GM18507 (cell line): Measurements from ENCODE around the gene SLC17A5.
"Not testable (repeated sequence)": the region's sequence is repeated elsewhere in the genome, so short reads cannot be mapped to it uniquely, and the experiment has no call there.

Experiments used
- DNase-seq: peaks from one replicate; pipeline ENCODE4 v3.0.0; 2011; ENCODE audit warnings: low read depth; ENCODE audit not compliant: insufficient read length; ENCODE audit errors: extremely low spot score
- FAIRE-seq: peaks from 2 replicates; lab custom pipeline; 2011; peaks lifted over from hg19 to GRCh38; lab: Jason Lieb, UNC

SLC17A5 gene

GRCh38 chr6:73653571-73654424 is at the start of gene SLC17A5:
Gene SLC17A5, minus strand, starts transcription at chr6:73653992. Its CDS starts 106 bp downstream, at chr6:73653886.
- DNase-seq (peak; percentile 87), FAIRE-seq (peak; percentile 88)

GRCh38 chr6:73703466-73703865 is 49.7 kb upstream of the SLC17A5 start:
- no peak for FAIRE-seq

GRCh38 chr6:73702444-73702843 is 48.7 kb upstream of the SLC17A5 start:
- FAIRE-seq (no peak), DNase-seq (no peak)

More at GRCh38 chr6:73703466-73703865, 49.7 kb upstream of the SLC17A5 start:
- DNase-seq = no peak

- DNase-seq = no peak
- no peak for FAIRE-seq
These were observed 46.1 kb upstream of the SLC17A5 start for GRCh38 chr6:73699676-73700459.

GRCh38 chr6:73696966-73697655 is 43.3 kb upstream of the SLC17A5 start:
- FAIRE-seq = no peak
- no peak for DNase-seq

GRCh38 chr6:73695619-73696421 is 42.0 kb upstream of the SLC17A5 start, which contains the start of gene CD109:
Gene CD109, plus strand, starts transcription at chr6:73696203. Its CDS starts 13 bp downstream, at chr6:73696216.
- peak; percentile 36 for FAIRE-seq
- no peak for DNase-seq

- DNase-seq (no peak), FAIRE-seq (no peak)
These were observed 41.1 kb upstream of the SLC17A5 start for GRCh38 chr6:73694711-73695411.

- FAIRE-seq (no peak), DNase-seq (no peak)
These were observed 37.7 kb upstream of the SLC17A5 start for GRCh38 chr6:73691512-73691911.

DNA sequence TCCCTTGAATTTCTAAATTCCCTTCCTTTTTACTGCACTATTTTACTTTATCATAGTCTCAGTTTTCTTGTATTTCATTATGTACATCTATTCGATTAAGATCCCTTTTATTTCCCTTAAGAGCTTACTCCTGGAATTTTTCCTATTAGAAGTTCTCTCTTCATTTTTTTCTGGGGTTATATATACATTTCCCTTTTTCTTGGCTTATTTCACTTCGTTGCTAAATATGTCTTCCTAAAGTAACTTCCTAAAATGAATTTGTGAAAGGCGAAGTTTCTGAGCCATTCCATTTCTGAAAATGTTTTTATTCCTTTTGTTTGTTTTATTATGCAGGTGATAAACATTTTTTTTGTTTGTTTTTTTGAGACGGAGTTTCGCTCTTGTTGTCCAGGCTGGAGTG is 36.3 kb upstream of the SLC17A5 start:
- FAIRE-seq = no peak
- no peak for DNase-seq

- FAIRE-seq (no peak), DNase-seq (no peak)
These were observed 34.6 kb upstream of the SLC17A5 start for GRCh38 chr6:73688351-73688750.

DNA sequence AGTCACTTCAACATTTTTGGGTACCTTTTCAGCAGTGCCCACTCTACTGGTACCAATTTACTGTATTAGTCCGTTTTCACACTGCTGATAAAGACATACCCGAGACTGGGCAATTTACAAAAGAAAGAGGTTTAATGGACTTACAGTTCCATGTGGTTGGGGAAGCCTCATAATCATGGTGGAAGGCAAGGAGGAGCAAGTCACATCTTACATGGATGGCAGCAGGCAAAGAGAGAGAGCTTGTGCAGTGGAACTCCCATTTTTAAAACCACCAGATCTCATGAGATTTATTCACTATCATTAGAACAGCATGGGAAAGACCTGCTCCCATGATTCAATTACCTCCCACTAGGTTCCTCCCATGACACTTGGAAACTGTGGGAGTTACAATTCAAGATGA is 29.8 kb upstream of the SLC17A5 start:
- DNase-seq, FAIRE-seq: not testable (repeated sequence)

- no peak for FAIRE-seq
- no peak for DNase-seq
These were observed 26.6 kb upstream of the SLC17A5 start for GRCh38 chr6:73680289-73680918.

DNA sequence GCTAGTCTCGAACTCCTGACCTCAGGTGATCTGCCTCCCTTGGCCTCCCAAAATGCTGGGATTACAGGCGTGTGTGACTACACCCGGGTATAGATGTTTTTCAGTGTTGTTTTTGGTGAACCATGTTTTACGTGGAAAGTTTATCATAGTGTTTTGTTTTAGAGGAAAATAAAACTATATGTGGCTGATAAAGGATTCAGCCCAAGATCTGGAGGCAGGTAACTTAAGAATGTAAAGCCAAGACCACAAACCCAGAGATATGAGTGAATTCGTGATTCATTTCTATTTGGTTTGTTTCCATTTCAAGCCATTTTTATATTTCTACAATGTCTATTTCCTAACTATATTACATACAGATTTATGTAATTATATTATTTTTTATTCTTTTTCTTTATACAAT is 26.1 kb upstream of the SLC17A5 start:
- FAIRE-seq, DNase-seq: not testable (repeated sequence)

DNA sequence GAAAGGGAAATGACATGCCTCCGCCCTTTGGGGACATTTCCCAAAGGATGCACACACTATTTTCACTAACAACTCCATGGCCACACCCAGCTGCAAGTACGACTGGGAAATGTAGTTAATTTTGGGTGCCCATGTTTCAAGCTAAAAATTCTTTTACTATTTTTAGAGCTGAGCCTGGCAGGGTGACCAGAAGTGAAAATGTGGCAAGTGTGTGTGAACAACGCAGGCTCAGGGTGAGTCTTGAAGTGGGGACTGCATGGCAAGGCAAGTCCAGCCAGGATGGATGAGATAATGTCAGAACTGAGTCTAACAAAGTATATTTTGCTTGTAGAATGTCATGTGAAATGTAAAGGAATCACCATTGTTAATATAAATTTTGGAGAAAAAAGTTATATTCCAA is 25.2 kb upstream of the SLC17A5 start:
- FAIRE-seq = no peak
- no peak for DNase-seq

DNA sequence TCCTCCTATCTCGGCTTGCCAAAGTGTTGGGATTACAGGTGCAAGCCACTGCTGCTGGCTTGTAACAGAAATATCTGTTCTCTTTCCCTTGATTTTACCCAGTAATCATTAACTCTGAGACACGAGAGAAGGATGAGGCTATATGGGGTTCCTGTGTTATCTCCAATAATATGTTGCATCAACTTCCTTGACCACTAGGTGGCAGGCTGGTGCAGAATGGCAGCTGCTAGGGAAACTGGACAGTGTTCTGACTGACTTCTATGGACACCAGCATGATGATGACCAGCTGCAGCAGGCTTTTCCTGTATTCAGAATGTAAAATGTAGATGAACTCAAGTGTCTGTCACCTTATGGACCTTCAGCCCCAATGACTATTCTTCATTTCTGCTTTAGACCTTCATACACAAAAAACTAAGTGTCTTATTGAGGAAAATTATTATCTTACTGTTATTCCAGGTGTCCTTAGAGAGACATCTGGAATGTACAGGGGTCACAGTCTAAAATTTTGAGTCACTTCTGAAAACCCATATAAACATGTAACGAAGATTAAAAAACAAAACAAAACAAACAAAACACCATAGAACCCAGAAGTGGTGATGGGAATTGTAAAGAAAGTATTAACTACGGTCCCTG is 21.8 kb upstream of the SLC17A5 start:
- FAIRE-seq (peak; percentile 92), DNase-seq (peak; percentile 28)

DNA sequence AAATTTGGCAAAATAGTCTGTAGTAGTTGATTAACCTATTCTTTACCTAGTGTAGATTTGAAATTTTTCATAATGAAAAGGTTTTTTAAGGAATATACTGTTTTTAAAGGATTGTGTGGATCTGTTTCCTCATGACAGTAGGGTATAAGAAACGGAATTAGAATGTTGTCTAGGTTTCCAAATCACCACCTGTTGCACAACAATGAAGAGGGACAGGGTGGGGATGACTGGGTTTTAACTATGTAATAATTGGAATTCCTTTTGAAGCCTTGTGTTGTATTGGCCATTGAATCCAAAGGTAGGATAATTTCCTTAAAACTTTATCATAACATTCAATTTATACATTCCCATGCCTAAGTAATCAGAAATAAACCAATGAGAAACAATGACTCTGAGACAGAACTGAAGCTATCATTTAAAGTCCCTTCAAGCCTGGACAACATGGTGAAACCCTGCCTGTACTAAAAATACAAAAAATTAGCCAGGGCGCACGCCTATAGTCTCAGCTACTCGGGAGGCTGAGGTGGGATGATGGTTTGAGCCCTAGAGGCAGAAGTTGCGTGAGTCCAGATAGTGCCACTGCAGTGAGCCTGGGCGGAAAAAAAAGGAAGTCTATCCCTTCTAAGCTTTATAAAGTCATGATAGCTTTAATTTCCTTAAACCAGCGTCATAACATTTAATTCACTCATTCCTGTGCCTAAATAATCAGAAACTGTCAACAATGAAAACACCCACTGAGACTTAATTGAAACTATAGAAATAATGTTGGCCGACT is 18.3 kb upstream of the SLC17A5 start:
- no peak for FAIRE-seq
- DNase-seq = no peak

DNA sequence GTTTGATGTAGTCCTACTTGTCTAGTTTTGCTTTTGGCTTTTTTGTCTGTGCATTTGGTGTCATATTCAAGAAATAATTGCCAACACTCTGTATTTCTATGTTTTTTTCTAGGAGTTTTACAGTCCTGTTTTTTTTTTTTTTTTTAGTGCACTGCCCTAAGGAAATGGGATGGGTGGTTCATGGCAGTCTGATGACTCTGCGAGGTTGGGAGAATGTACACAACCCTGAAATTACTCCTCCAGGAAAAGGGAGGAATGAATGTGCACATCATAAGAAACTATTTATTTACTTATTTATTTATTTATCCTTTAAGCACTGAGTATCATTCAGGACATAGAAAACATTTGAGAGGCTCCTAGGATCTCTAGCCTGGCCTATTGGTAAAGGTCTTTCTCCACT is 15.2 kb upstream of the SLC17A5 start:
- no peak for DNase-seq
- no peak for FAIRE-seq
